Activated B cell treated with CpG ODN at 0.5 μM for 24 hours (primary cell): ENCODE results near the gene PYGB. TPM values are rescaled to one million over a fixed set of nuclear protein-coding genes. Genes with fewer than 3 reads are reported as not detected.

Source experiments
- ATAC-seq: fragments of 200-7000 bp; cut with Tn5 transposase; one replicate; pipeline ENCODE4 v1.10.0; 2021; ENCODE audit warnings: low read depth, mild to moderate bottlenecking, moderate library complexity
- CTCF ChIA-PET: fragments of 350-600 bp; sonication (Branson Sonifier 250); formaldehyde crosslinking; loops from one replicate; lab custom pipeline; 2021; ENCODE audit warnings: antibody characterized with exemption; lab: Charles Lee
- POLR2A ChIA-PET: fragments of 350-600 bp; sonication (Branson Sonifier 250); formaldehyde crosslinking; loops from one replicate; lab custom pipeline; 2021; ENCODE audit warnings: antibody characterized with exemption; lab: Charles Lee
- DNase-seq: peaks from one replicate; pipeline ENCODE4 v3.0.0; 2022
- H3K27ac Mint-ChIP-seq: one replicate; pipeline ENCODE4 v1.8.0; 2020; ENCODE audit warnings: mixed read lengths
- H3K27me3 Mint-ChIP-seq: one replicate; pipeline ENCODE4 v1.8.0; 2021; ENCODE audit warnings: mixed read lengths
- H3K36me3 Mint-ChIP-seq: one replicate; pipeline ENCODE4 v1.8.0; 2021; ENCODE audit warnings: low read depth, mixed read lengths
- H3K4me1 Mint-ChIP-seq: one replicate; pipeline ENCODE4 v1.8.0; 2021; ENCODE audit warnings: mixed read lengths
- H3K4me3 Mint-ChIP-seq: one replicate; pipeline ENCODE4 v1.8.0; 2020; ENCODE audit warnings: mild to moderate bottlenecking, mixed read lengths
- H3K9me3 Mint-ChIP-seq: one replicate; pipeline ENCODE4 v1.8.0; 2020; ENCODE audit warnings: mixed read lengths
- CTCF ChIP-seq: fragments of 200-600 bp; IDR thresholded peaks from one replicate; pipeline ENCODE4 v1.8.0; 2022; ENCODE audit warnings: antibody characterized with exemption, mild to moderate bottlenecking
- intact Hi-C: fragments of 100-400 bp; cut with micrococcal nuclease; formaldehyde crosslinking; loops from one replicate; pipeline ENCODE4 v1.15.1; 2024
- total RNA-seq: library from RNA; stranded (reverse); gene quantifications from 2 replicates; pipeline ENCODE4 v1.2.3, GENCODE V29; 2022

PYGB gene
- total RNA-seq, 1 donor from 2014 or later, result 23.5 TPM

- Mint-ChIP-seq H3K27me3 (no peaks in the 10 kb centered on the region), H3K4me1 (no peaks in the 10 kb centered on the region), H3K9me3 (peaks cover 1% of the 10 kb centered on the region), H3K36me3 (peaks cover 18% of the 10 kb centered on the region), H3K4me3 (no peak overlapping the region), H3K27ac (no peak overlapping the region)
- intact Hi-C loops, result no loop called here
- ChIA-PET CTCF (no interaction called here), POLR2A (no interaction called here)
- ATAC-seq (no peak), DNase-seq (no peak)
- no peak for TF ChIP-seq CTCF
Measured at GRCh38 chr20:25336561-25337422, 88.9 kb downstream of the PYGB start.

- no peak for DNase-seq
- H3K36me3 Mint-ChIP-seq, result peaks cover 18% of the 10 kb centered on the region
- H3K4me1 Mint-ChIP-seq, result no peaks in the 10 kb centered on the region
- ATAC-seq, result no peak
- peaks cover 1% of the 10 kb centered on the region for H3K9me3 Mint-ChIP-seq
- no peak overlapping the region for H3K4me3 Mint-ChIP-seq
- intact Hi-C loops, result no loop called here
- ChIA-PET CTCF (no interaction called here), POLR2A (no interaction called here)
- H3K27ac Mint-ChIP-seq, result no peak overlapping the region
- no peak for TF ChIP-seq CTCF
- H3K27me3 Mint-ChIP-seq, result no peaks in the 10 kb centered on the region
Measured at GRCh38 chr20:25338112-25339023, 90.5 kb downstream of the PYGB start.

GRCh38 chr20:25339608-25340007 is 91.7 kb downstream of the PYGB start:
- no peaks in the 10 kb centered on the region for H3K27me3 Mint-ChIP-seq
- H3K4me3 Mint-ChIP-seq, result no peak overlapping the region
- H3K4me1 Mint-ChIP-seq, result peaks cover 9% of the 10 kb centered on the region
- intact Hi-C loops, result no loop called here
- ATAC-seq, result no peak
- ChIA-PET POLR2A (no interaction called here), CTCF (no interaction called here)
- H3K9me3 Mint-ChIP-seq, result peaks cover 1% of the 10 kb centered on the region
- no peak for DNase-seq
- H3K27ac Mint-ChIP-seq, result no peak overlapping the region
- TF ChIP-seq CTCF, result no peak
- peaks cover 16% of the 10 kb centered on the region for H3K36me3 Mint-ChIP-seq

- Mint-ChIP-seq H3K9me3 (peaks cover 1% of the 10 kb centered on the region), H3K4me1 (peaks cover 11% of the 10 kb centered on the region), H3K27me3 (no peaks in the 10 kb centered on the region), H3K27ac (no peak overlapping the region), H3K36me3 (peaks cover 16% of the 10 kb centered on the region), H3K4me3 (no peak overlapping the region)
- CTCF ChIA-PET, result no interaction called here
- intact Hi-C loops, result no loop called here
- no peak for ATAC-seq
- POLR2A ChIA-PET, result no interaction called here
- no peak for DNase-seq
- TF ChIP-seq CTCF, result no peak
Measured at GRCh38 chr20:25340380-25340779, 92.5 kb downstream of the PYGB start.
